Measurements from ENCODE around the gene FITM1. TPM values are rescaled to one million over a fixed set of nuclear protein-coding genes. Genes with fewer than 3 reads are reported as not detected.

FITM1 gene
- polyA plus RNA-seq, 1 of the 3 experiments (the other 2 are of a cell fraction) = 0.12 TPM

GRCh38 chr14:24084440-24084839, 46.0 kb upstream of the FITM1 start:
- no peak overlapping the region for H3K27ac ChIP-seq (ENCODE audit: low read depth in 2 of 2, low read length in 1 of 2)
- H3K4me2 ChIP-seq = no peak overlapping the region
- peaks cover 0 to 22% of the 10 kb centered on the region in 2 experiments; a peak in 1 of 4 replicates for H3K4me1 ChIP-seq (ENCODE audit: control insufficient read depth in 1 of 2, insufficient read depth in 2 of 2, low read depth in 1 of 2, low read length in 1 of 2)
- CTCF ChIA-PET = interaction anchor here (0.9 to 42.8 kb wide), 3 partner anchors 16 to 31 kb away, joined by 3 to 1159 read pairs (median 284); partner anchors contain the start of gene PCK2
- H3K9ac ChIP-seq = no peak overlapping the region
- WGBS (ENCODE audit: low lambda C conversion rate) = 74% methylated on average over 2 of the region's 2 CpGs
- POLR2A ChIA-PET = interaction anchor here (1.5 kb wide), 1 partner anchor 9 kb away, joined by 4 read pairs; the partner anchor contains the start of gene PCK2
- H3K27me3 ChIP-seq (ENCODE audit: insufficient read depth) = 0 out of 2 replicates have a peak, but pooled peaks cover 5% of the 10 kb centered on the region
- H3K4me3 ChIP-seq (ENCODE audit: low read depth in 2 of 2, low read length in 1 of 2) = no peak overlapping the region
- H3K9me3 ChIP-seq = no peaks in the 10 kb centered on the region
- no peaks in the 10 kb centered on the region for H3K79me2 ChIP-seq (ENCODE audit: insufficient read depth)
- no peak overlapping the region for H2AFZ ChIP-seq (ENCODE audit: low read depth)
- DNase-seq = no peak
- H3K36me3 ChIP-seq (replicated peaks in 1 of 2; ENCODE audit: control insufficient read depth in 1 of 2, insufficient read depth in 2 of 2, low read length in 1 of 2) = no peaks in the 10 kb centered on the region
- H3F3A ChIP-seq (replicated peaks; ENCODE audit: insufficient read depth) = no peaks in the 10 kb centered on the region
- H3K9me2 ChIP-seq = no peaks in the 10 kb centered on the region
- TF ChIP-seq MXI1 (IDR thresholded peaks at IDR 0.05; ENCODE audit: low read depth, low read length) (no peak), ELF1 (IDR thresholded peaks at IDR 0.05) (no peak)
- H4K20me1 ChIP-seq (ENCODE audit: insufficient read depth) = no peaks in the 10 kb centered on the region

GRCh38 chr14:24085215-24085614, 45.2 kb upstream of the FITM1 start:
- ChIA-PET CTCF (interaction anchor here (21.5 to 42.8 kb wide), 2 partner anchors 15 to 26 kb away, joined by 284 to 1159 read pairs; partner anchors contain the start of gene PCK2), POLR2A (interaction anchor here (1.5 kb wide), 1 partner anchor 8 kb away, joined by 4 read pairs; the partner anchor contains the start of gene PCK2)
- WGBS (ENCODE audit: low lambda C conversion rate) = 87% methylated on average over 3 of the region's 3 CpGs

DNA sequence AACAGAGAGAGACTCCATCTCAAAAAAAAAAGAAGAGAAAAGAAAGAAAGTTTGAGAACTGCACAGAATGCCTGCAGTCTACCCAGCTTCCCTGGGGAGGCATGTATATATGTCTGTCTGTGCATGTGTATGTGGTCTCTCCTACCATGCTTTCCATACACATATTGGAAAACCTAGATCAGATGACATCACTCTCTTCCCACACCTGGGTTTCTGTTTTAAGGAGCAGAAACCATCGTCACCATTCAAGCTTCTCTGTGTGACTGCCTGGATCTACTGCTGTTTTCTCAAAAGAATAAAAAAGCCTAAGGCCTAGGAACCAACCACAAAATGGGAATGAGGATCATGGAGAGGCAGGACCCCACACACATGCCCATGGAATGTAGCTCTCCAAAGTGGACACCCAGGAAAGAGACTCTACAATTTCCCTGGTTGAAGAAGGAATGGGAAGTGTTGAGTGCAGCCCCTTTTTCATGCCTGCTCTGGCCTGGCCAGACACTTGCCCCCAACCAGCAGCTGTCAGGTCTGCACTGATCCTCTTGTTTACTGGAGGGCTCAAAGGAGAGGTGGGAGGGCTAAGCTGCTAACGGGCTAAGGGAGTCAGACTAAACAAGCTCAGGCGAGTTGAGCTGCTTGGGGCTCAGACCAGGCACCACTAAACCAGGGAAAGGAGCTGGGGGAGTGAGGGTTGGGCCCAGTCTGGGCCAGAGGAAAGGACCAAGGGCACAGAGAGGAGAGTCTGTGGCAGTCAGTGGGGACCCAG, 44.1 kb upstream of the FITM1 start:
- CTCF ChIA-PET = interaction anchor here (21.5 to 42.8 kb wide), 2 partner anchors 14 to 27 kb away, joined by 284 to 1159 read pairs; partner anchors contain the start of gene PCK2
- Histone ChIP-seq H3K79me2 (ENCODE audit: insufficient read depth) (no peaks in the 10 kb centered on the region), H4K20me1 (ENCODE audit: insufficient read depth) (no peaks in the 10 kb centered on the region), H3K27me3 (ENCODE audit: insufficient read depth) (0 out of 2 replicates have a peak, but pooled peaks cover 5% of the 10 kb centered on the region), H3K4me1 (ENCODE audit: control insufficient read depth in 1 of 2, insufficient read depth in 2 of 2, low read depth in 1 of 2, low read length in 1 of 2) (peaks cover 0 to 10% of the 10 kb centered on the region in 2 experiments; a peak in 1 of 4 replicates), H3F3A (replicated peaks; ENCODE audit: insufficient read depth) (no peaks in the 10 kb centered on the region), H3K9ac (no peak overlapping the region), H3K36me3 (replicated peaks in 1 of 2; ENCODE audit: control insufficient read depth in 1 of 2, insufficient read depth in 2 of 2, low read length in 1 of 2) (no peaks in the 10 kb centered on the region), H3K9me2 (no peaks in the 10 kb centered on the region), H3K27ac (ENCODE audit: low read depth in 2 of 2, low read length in 1 of 2) (no peak overlapping the region), H3K4me3 (ENCODE audit: low read depth in 2 of 2, low read length in 1 of 2) (no peak overlapping the region), H3K9me3 (no peaks in the 10 kb centered on the region), H3K4me2 (no peak overlapping the region), H2AFZ (ENCODE audit: low read depth) (no peak overlapping the region)
- DNase-seq = no peak
- TF ChIP-seq REST (IDR thresholded peaks at IDR 0.05; ENCODE audit: low read depth, low read length) (no peak), RAD21 (IDR thresholded peaks at IDR 0.05; ENCODE audit: low read length) (no peak)
- TF ChIP-seq, protein P1, sequence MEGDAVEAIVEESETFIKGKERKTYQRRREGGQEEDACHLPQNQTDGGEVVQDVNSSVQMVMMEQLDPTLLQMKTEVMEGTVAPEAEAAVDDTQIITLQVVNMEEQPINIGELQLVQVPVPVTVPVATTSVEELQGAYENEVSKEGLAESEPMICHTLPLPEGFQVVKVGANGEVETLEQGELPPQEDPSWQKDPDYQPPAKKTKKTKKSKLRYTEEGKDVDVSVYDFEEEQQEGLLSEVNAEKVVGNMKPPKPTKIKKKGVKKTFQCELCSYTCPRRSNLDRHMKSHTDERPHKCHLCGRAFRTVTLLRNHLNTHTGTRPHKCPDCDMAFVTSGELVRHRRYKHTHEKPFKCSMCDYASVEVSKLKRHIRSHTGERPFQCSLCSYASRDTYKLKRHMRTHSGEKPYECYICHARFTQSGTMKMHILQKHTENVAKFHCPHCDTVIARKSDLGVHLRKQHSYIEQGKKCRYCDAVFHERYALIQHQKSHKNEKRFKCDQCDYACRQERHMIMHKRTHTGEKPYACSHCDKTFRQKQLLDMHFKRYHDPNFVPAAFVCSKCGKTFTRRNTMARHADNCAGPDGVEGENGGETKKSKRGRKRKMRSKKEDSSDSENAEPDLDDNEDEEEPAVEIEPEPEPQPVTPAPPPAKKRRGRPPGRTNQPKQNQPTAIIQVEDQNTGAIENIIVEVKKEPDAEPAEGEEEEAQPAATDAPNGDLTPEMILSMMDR (IDR thresholded peaks at IDR 0.05) = no peak
- POLR2A ChIA-PET = no interaction called here
- 46% methylated on average over 3 of the region's 3 CpGs for WGBS (ENCODE audit: low lambda C conversion rate)

More at GRCh38 chr14:24085215-24085614, 45.2 kb upstream of the FITM1 start:
- no peak overlapping the region for H2AFZ ChIP-seq (ENCODE audit: low read depth)
- H3K27me3 ChIP-seq (ENCODE audit: insufficient read depth) = 0 out of 2 replicates have a peak, but pooled peaks cover 5% of the 10 kb centered on the region
- no peak overlapping the region for H3K27ac ChIP-seq (ENCODE audit: low read depth in 2 of 2, low read length in 1 of 2)
- no peaks in the 10 kb centered on the region for H3F3A ChIP-seq (replicated peaks; ENCODE audit: insufficient read depth)
- H4K20me1 ChIP-seq (ENCODE audit: insufficient read depth) = no peaks in the 10 kb centered on the region
- H3K4me3 ChIP-seq (ENCODE audit: low read depth in 2 of 2, low read length in 1 of 2) = no peak overlapping the region
- DNase-seq = no peak
- peaks cover 0 to 15% of the 10 kb centered on the region in 2 experiments; a peak in 1 of 4 replicates for H3K4me1 ChIP-seq (ENCODE audit: control insufficient read depth in 1 of 2, insufficient read depth in 2 of 2, low read depth in 1 of 2, low read length in 1 of 2)
- no peaks in the 10 kb centered on the region for H3K9me2 ChIP-seq
- H3K4me2 ChIP-seq = no peak overlapping the region
- TF ChIP-seq, protein P2, sequence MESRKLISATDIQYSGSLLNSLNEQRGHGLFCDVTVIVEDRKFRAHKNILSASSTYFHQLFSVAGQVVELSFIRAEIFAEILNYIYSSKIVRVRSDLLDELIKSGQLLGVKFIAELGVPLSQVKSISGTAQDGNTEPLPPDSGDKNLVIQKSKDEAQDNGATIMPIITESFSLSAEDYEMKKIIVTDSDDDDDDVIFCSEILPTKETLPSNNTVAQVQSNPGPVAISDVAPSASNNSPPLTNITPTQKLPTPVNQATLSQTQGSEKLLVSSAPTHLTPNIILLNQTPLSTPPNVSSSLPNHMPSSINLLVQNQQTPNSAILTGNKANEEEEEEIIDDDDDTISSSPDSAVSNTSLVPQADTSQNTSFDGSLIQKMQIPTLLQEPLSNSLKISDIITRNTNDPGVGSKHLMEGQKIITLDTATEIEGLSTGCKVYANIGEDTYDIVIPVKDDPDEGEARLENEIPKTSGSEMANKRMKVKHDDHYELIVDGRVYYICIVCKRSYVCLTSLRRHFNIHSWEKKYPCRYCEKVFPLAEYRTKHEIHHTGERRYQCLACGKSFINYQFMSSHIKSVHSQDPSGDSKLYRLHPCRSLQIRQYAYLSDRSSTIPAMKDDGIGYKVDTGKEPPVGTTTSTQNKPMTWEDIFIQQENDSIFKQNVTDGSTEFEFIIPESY (IDR thresholded peaks at IDR 0.05; ENCODE audit: borderline replicate concordance, low read depth) = no peak
- H3K9ac ChIP-seq = no peak overlapping the region
- no peaks in the 10 kb centered on the region for H3K36me3 ChIP-seq (replicated peaks in 1 of 2; ENCODE audit: control insufficient read depth in 1 of 2, insufficient read depth in 2 of 2, low read length in 1 of 2)
- no peaks in the 10 kb centered on the region for H3K9me3 ChIP-seq
- H3K79me2 ChIP-seq (ENCODE audit: insufficient read depth) = no peaks in the 10 kb centered on the region

Data from SK-N-SH (cell line).